COLO668 (cell line): Measurements from ENCODE around the gene FBXW5.

Experiments used
- DNase-seq: peaks from one replicate; lab custom pipeline; 2025; ENCODE audit not compliant: unreplicated experiment; lab: John Stamatoyannopoulos, UW

The FBXW5 gene

GRCh38 chr9:136936645-136937170, 7.8 kb downstream of the FBXW5 start:
- DNase-seq, result no peak

- no peak for DNase-seq
Observed at GRCh38 chr9:136935651-136936050, 8.9 kb downstream of the FBXW5 start.

- DNase-seq, result no peak
Observed at GRCh38 chr9:136934277-136934676, 10.3 kb downstream of the FBXW5 start.

- no peak for DNase-seq
Observed at GRCh38 chr9:136931611-136932130, 12.9 kb downstream of the FBXW5 start.

- no peak for DNase-seq
Observed at GRCh38 chr9:136930014-136930413, 14.5 kb downstream of the FBXW5 start.

- no peak for DNase-seq
Observed at GRCh38 chr9:136928591-136928990, 15.9 kb downstream of the FBXW5 start.

GRCh38 chr9:136927343-136928271, 16.9 kb downstream of the FBXW5 start:
- no peak for DNase-seq

GRCh38 chr9:136926749-136927148, 17.8 kb downstream of the FBXW5 start:
- DNase-seq, result no peak

- DNase-seq, result no peak
Observed at GRCh38 chr9:136926154-136926704, 18.3 kb downstream of the FBXW5 start.

GRCh38 chr9:136925414-136926153, 19.0 kb downstream of the FBXW5 start:
- no peak for DNase-seq

- DNase-seq, result peak; percentile 97
Observed at GRCh38 chr9:136923881-136924280, 20.7 kb downstream of the FBXW5 start.

- no peak for DNase-seq
Observed at GRCh38 chr9:136922540-136922939, 22.0 kb downstream of the FBXW5 start.

GRCh38 chr9:136921718-136922117, 22.8 kb downstream of the FBXW5 start:
- DNase-seq, result no peak

GRCh38 chr9:136921307-136921706, 23.2 kb downstream of the FBXW5 start:
- no peak for DNase-seq

- DNase-seq, result no peak
Observed at GRCh38 chr9:136920734-136921231, 23.8 kb downstream of the FBXW5 start.

- no peak for DNase-seq
Observed at GRCh38 chr9:136920069-136920468, 24.5 kb downstream of the FBXW5 start.

GRCh38 chr9:136917902-136918301, 26.6 kb downstream of the FBXW5 start:
- DNase-seq, result no peak

GRCh38 chr9:136916330-136917184, 28.0 kb downstream of the FBXW5 start:
- DNase-seq, result no peak

- DNase-seq, result no peak
Observed at GRCh38 chr9:136915632-136916329, 28.8 kb downstream of the FBXW5 start.
